Type B pancreatic cell (in vitro differentiated cells): ENCODE data around the gene VOPP1. TPM values are rescaled to one million over a fixed set of nuclear protein-coding genes. Genes with fewer than 3 reads are reported as not detected.

ENCODE experiments used
- DNase-seq: peaks from one replicate; pipeline ENCODE4 v3.0.0; 2021; ENCODE audit warnings: mixed read lengths; ENCODE audit not compliant: unreplicated experiment; ENCODE audit errors: extremely low spot score
- H3K27ac Mint-ChIP-seq: 2 replicates; pipeline ENCODE4 v1.8.0; 2021; ENCODE audit warnings: mild to moderate bottlenecking, mixed read lengths
- H3K27me3 Mint-ChIP-seq: 2 replicates; pipeline ENCODE4 v1.8.0; 2021; ENCODE audit warnings: mixed read lengths
- H3K36me3 Mint-ChIP-seq: 2 replicates; pipeline ENCODE4 v1.8.0; 2021; ENCODE audit warnings: mixed read lengths
- H3K4me1 Mint-ChIP-seq: one replicate; pipeline ENCODE4 v1.8.0; 2021; ENCODE audit warnings: mixed read lengths; ENCODE audit not compliant: unreplicated experiment
- H3K4me3 Mint-ChIP-seq: 2 replicates; pipeline ENCODE4 v1.8.0; 2021; ENCODE audit warnings: mild to moderate bottlenecking, mixed read lengths
- H3K9me3 Mint-ChIP-seq: 2 replicates; pipeline ENCODE4 v1.8.0; 2021; ENCODE audit warnings: mixed read lengths
- total RNA-seq: library from RNA; stranded (reverse); gene quantifications from 2 replicates; pipeline ENCODE4 v1.2.1, GENCODE V29; 2021; ENCODE audit warnings: low replicate concordance
- TF ChIP-seq, protein P1 (sequence below): fragments of 200-600 bp; sonication (generic); conservative IDR thresholded peaks from 2 replicates; pipeline ENCODE4 v1.5.0; 2021; ENCODE audit warnings: antibody characterized with exemption, mild to moderate bottlenecking

Gene VOPP1
- total RNA-seq, 1 donor from 2014 or later = 38.9 TPM

DNA sequence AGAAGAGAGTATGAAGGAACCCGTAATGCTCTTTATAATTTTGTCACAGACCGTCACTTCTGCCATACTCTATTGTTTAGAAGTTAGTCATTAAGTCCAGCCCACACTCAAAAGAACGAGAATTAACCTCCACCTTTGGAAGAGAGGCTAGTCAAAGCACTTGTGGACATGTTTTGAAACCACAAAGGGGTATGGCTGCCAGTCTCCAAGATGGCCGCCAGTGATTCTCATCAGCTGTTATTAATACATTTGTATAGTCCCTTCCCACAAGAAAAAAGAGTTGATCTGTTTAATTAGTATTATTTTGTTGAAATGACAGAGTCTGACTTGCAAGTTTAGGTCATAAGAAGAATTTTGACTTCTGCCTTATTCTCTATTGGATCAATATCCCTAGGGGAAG, 23.2 kb upstream of the VOPP1 start:
- Mint-ChIP-seq H3K27ac (no peak overlapping the region), H3K36me3 (no peaks in the 10 kb centered on the region), H3K9me3 (no peaks in the 10 kb centered on the region), H3K27me3 (peaks cover 17% of the 10 kb centered on the region), H3K4me1 (no peaks in the 10 kb centered on the region), H3K4me3 (no peak overlapping the region)
- TF ChIP-seq, protein P1, sequence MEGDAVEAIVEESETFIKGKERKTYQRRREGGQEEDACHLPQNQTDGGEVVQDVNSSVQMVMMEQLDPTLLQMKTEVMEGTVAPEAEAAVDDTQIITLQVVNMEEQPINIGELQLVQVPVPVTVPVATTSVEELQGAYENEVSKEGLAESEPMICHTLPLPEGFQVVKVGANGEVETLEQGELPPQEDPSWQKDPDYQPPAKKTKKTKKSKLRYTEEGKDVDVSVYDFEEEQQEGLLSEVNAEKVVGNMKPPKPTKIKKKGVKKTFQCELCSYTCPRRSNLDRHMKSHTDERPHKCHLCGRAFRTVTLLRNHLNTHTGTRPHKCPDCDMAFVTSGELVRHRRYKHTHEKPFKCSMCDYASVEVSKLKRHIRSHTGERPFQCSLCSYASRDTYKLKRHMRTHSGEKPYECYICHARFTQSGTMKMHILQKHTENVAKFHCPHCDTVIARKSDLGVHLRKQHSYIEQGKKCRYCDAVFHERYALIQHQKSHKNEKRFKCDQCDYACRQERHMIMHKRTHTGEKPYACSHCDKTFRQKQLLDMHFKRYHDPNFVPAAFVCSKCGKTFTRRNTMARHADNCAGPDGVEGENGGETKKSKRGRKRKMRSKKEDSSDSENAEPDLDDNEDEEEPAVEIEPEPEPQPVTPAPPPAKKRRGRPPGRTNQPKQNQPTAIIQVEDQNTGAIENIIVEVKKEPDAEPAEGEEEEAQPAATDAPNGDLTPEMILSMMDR = no peak
- no peak for DNase-seq

DNA sequence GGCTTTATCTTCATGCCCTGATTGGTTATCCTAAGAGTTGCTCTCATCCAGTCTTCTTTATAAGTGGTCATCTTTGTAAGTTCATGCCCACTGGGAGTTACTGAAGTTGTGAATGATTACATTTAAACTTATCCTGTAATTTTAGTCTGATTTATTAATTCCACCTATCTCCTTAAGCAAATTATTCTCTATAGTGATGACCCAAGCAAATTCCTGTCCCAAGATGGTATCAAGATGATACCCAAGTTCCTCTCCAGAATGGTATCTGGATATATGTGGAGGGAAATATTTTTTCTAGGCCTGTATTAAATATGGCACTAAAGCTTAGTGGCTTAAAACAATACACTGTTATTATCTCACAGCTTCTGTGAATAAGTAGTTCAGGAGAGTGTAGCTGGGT, 22.6 kb upstream of the VOPP1 start:
- H3K27ac Mint-ChIP-seq = no peak overlapping the region
- H3K4me3 Mint-ChIP-seq = no peak overlapping the region
- TF ChIP-seq, protein P1 = no peak
- DNase-seq = no peak
- H3K9me3 Mint-ChIP-seq = no peaks in the 10 kb centered on the region
- no peaks in the 10 kb centered on the region for H3K36me3 Mint-ChIP-seq
- H3K27me3 Mint-ChIP-seq = peaks cover 14% of the 10 kb centered on the region
- H3K4me1 Mint-ChIP-seq = no peaks in the 10 kb centered on the region

DNA sequence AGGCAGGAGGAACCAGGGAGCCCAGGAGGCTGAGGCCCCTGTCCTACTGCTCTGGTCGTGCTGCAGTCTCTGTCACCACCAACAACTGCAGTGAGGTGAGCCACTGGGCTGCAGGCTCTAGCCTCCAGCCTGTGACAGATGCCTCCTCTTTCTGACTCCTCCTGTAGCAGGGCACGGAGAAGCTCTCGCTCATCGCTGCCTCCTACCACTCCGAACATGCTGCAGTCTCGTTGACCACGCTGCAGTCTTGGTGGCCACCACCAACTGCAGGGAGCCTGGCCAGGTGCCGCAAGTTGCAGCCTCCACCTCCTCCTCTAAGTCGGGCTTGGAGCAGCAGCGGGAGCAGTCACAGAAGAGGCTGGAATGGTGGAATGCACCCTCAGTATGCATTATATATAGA, 22.1 kb upstream of the VOPP1 start:
- no peaks in the 10 kb centered on the region for H3K9me3 Mint-ChIP-seq
- no peak overlapping the region for H3K4me3 Mint-ChIP-seq
- no peaks in the 10 kb centered on the region for H3K36me3 Mint-ChIP-seq
- no peak overlapping the region for H3K27ac Mint-ChIP-seq
- TF ChIP-seq, protein P1 = no peak
- no peaks in the 10 kb centered on the region for H3K4me1 Mint-ChIP-seq
- peaks cover 11% of the 10 kb centered on the region for H3K27me3 Mint-ChIP-seq
- DNase-seq = no peak

DNA sequence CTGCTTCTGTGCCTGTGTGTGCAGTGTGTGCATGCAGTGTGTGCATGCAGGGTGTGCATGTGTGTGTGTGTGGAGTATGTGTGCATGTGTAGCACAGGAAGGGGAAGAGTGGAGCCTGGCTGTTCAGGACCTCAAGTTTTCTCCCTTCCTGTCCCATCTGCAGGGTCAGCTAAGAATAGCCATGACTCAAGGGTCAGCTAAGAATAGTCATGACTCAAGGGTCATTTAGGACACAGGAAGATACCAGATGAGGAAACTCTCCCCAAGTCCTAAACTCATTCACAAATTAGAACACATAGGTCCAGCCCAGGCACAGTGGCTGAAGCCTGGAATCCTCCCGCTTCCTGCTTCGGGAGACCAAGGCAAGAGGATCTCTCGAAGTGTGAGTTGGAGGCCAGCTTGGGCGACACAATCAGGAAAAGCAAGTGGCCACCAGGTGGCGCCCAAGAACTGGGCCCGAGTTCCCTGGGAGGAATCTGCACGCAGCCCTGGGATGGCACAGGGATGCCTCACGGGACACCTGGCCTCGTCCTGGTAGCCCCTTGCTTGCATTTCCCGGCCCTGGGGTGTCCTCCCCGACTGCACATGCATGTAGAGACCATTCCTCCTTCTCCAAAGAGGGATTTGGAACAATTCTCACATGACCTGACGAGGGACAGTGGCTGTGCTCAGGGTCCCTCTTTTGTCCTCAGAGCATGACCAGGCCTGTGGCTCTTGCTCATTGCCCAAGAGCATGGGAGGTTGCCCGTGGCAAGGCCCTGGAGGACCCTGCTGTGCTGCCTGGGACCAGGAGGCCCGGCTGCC, 21.4 kb upstream of the VOPP1 start:
- Mint-ChIP-seq H3K27ac (no peak overlapping the region), H3K36me3 (no peaks in the 10 kb centered on the region), H3K4me1 (no peaks in the 10 kb centered on the region), H3K27me3 (peaks cover 11% of the 10 kb centered on the region), H3K4me3 (no peak overlapping the region), H3K9me3 (no peaks in the 10 kb centered on the region)
- TF ChIP-seq, protein P1 = peak; percentile 87
- DNase-seq = peak; percentile 75

DNA sequence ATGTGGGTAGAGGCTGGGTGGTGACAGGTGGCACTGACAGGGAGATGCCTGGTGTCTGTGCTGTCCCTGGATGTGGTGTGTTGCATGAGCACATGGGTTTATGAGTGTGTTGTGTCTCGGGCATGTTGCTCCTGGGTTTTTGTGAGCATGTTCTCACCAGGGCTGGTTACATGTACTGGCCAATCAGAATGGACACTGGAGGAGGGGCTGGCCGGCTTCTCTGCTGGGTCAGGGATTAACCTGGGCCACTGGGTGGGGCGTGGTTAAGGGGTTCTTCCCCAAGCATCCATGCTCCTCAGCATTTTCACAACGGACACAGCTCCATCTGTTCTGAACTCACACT, 20.8 kb upstream of the VOPP1 start:
- no peak overlapping the region for H3K27ac Mint-ChIP-seq
- peaks cover 10% of the 10 kb centered on the region for H3K27me3 Mint-ChIP-seq
- no peak overlapping the region for H3K4me3 Mint-ChIP-seq

More for the DNA sequence above, 20.8 kb upstream of the VOPP1 start:
- Mint-ChIP-seq H3K4me1 (no peaks in the 10 kb centered on the region), H3K9me3 (no peaks in the 10 kb centered on the region), H3K36me3 (no peaks in the 10 kb centered on the region)
- TF ChIP-seq, protein P1 = no peak
- DNase-seq = no peak
